ENCODE data around the gene FLVCR2. TPM values are rescaled to one million over a fixed set of nuclear protein-coding genes. Genes with fewer than 3 reads are reported as not detected.

The FLVCR2 gene
- total RNA-seq, 1 donor from 2014 or later, result 42.4 TPM

- TF ChIP-seq, protein P1, sequence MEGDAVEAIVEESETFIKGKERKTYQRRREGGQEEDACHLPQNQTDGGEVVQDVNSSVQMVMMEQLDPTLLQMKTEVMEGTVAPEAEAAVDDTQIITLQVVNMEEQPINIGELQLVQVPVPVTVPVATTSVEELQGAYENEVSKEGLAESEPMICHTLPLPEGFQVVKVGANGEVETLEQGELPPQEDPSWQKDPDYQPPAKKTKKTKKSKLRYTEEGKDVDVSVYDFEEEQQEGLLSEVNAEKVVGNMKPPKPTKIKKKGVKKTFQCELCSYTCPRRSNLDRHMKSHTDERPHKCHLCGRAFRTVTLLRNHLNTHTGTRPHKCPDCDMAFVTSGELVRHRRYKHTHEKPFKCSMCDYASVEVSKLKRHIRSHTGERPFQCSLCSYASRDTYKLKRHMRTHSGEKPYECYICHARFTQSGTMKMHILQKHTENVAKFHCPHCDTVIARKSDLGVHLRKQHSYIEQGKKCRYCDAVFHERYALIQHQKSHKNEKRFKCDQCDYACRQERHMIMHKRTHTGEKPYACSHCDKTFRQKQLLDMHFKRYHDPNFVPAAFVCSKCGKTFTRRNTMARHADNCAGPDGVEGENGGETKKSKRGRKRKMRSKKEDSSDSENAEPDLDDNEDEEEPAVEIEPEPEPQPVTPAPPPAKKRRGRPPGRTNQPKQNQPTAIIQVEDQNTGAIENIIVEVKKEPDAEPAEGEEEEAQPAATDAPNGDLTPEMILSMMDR (IDR thresholded peaks at IDR 0.05), result no peak
- Histone ChIP-seq H3K4me3 (no peak overlapping the region), H3K27me3 (ENCODE audit: low read depth) (no peaks in the 10 kb centered on the region), H3K9me3 (no peaks in the 10 kb centered on the region), H3K4me1 (no peaks in the 10 kb centered on the region), H3K36me3 (no peaks in the 10 kb centered on the region), H3K27ac (no peak overlapping the region)
- ATAC-seq, result no peak
- intact Hi-C loops (cut with DNase I), result no loop called here
- no peak for DNase-seq
Measured at GRCh38 chr14:75549169-75549568, 29.3 kb upstream of the FLVCR2 start.

DNA sequence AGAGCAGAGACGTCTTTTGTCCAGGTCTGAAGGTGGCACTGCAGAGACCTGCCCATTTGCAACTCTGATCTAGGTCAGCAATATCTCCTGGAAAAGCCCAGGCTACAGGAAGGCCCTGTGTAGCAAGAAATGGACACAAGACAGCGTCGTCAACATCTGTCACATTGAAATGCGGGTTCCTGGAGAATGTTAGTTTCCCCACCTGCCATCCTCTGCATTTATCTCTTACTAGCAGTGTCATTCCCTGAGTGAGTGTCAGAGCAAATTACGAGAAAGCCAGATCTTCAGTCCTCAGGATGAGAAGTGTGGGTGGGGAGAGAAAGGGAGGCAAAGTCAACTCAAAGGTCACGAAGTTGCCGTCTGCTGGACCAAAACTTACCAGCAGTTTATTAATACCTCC, 27.4 kb upstream of the FLVCR2 start:
- Histone ChIP-seq H3K9me3 (no peaks in the 10 kb centered on the region), H3K4me1 (no peaks in the 10 kb centered on the region), H3K27me3 (ENCODE audit: low read depth) (no peaks in the 10 kb centered on the region), H3K36me3 (no peaks in the 10 kb centered on the region), H3K4me3 (no peak overlapping the region), H3K27ac (no peak overlapping the region)
- DNase-seq (no peak), ATAC-seq (no peak)
- TF ChIP-seq, protein P1 (IDR thresholded peaks at IDR 0.05), result no peak
- intact Hi-C loops (cut with DNase I), result no loop called here

DNA sequence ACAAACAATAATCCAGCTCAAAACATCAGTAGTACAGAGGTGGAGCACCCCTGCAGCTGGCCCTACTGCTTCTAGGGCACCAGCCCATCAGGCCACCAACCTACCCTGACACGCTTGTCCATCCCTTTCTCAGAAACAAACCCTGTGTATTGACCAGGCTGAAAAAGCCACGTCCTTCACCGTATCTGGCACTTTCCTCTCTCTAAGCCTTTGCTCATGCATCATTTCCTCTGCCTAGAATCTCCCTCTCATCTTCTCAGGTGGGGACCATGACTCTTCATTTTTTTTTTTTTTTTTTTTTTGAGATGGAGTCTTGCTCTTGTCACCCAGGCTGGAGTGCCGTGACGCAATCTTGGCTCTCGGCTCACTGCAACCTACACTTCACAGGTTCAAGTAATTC, 25.3 kb upstream of the FLVCR2 start:
- TF ChIP-seq, protein P1 (IDR thresholded peaks at IDR 0.05), result no peak
- ATAC-seq (no peak), DNase-seq (no peak)
- H3K27ac ChIP-seq, result no peak overlapping the region
- H3K36me3 ChIP-seq, result no peaks in the 10 kb centered on the region
- H3K4me3 ChIP-seq, result no peak overlapping the region
- intact Hi-C loops (cut with DNase I), result no loop called here
- no peaks in the 10 kb centered on the region for H3K9me3 ChIP-seq
- H3K4me1 ChIP-seq, result no peaks in the 10 kb centered on the region
- H3K27me3 ChIP-seq (ENCODE audit: low read depth), result no peaks in the 10 kb centered on the region

DNA sequence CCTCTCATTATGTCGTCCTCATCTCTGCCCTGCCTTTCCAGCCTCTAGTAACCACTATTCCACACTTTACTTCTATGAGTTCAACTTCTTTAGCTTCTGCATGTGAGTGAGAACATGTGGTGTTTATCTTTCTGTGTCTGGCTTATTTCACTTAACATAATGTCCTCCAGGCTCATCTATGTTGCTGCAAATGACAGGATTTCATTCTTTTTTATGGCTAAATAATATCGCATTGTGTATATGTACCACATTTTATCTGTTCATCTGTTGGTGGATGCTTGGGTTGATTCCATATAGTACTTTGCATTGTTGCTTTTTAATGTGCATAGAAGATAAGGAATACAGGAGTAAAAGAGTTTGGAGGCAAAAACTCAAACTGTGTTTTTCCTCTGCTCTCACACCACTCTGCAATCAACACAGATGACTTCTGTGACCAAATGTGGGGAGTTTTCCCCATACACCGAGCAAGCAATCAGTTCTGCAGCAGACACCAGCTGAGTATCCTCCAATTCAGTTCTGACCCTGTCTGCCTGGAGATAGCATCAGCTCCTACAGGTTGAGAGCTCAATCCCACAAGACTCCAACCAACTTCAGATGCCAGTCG, 24.6 kb upstream of the FLVCR2 start:
- H3K27ac ChIP-seq, result no peak overlapping the region
- intact Hi-C loops (cut with DNase I), result no loop called here
- DNase-seq, result no peak
- no peak for ATAC-seq
- H3K4me3 ChIP-seq, result no peak overlapping the region
- TF ChIP-seq, protein P1 (IDR thresholded peaks at IDR 0.05), result no peak
- no peaks in the 10 kb centered on the region for H3K36me3 ChIP-seq
- H3K9me3 ChIP-seq, result no peaks in the 10 kb centered on the region
- H3K27me3 ChIP-seq (ENCODE audit: low read depth), result no peaks in the 10 kb centered on the region
- no peaks in the 10 kb centered on the region for H3K4me1 ChIP-seq

DNA sequence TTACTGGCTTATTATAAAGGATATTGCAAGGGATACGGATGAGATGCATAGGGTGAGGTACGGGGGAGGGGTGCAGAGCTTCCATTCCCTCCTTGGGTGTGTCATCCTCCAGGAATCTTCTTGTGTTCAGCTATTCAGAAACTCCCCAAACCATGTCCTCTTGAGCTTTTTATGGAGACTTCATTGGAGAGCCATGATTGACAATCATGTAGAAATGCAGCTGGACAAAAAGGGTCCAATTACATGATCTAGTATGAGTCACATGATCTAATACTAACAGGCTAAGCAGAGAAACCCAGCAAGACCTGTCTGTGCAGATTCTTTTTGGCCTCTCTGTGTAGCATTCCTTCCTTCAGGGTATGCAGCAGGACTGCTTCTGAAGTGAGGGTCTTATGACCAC, 23.9 kb upstream of the FLVCR2 start:
- ATAC-seq, result peak; percentile 23 to 50
- Histone ChIP-seq H3K4me1 (no peaks in the 10 kb centered on the region), H3K4me3 (no peak overlapping the region), H3K27me3 (ENCODE audit: low read depth) (no peaks in the 10 kb centered on the region), H3K27ac (no peak overlapping the region), H3K9me3 (no peaks in the 10 kb centered on the region), H3K36me3 (no peaks in the 10 kb centered on the region)
- TF ChIP-seq, protein P1 (IDR thresholded peaks at IDR 0.05), result no peak
- intact Hi-C loops (cut with DNase I), result no loop called here
- DNase-seq, result no peak

All from lower lobe of right lung (tissue), 2 donors.